Embryonic facial prominence (tissue), 1 donor: ENCODE data around the gene CERS5.

Source experiments
- DNase-seq: peaks from one replicate; pipeline ENCODE4 v3.0.0-alpha.2; 2016; ENCODE audit errors: extremely low spot score

CERS5 gene

GRCh38 chr12:50132505-50133135 lies 34.5 kb downstream of the CERS5 start:
- DNase-seq = no peak

- no peak for DNase-seq
Observed at GRCh38 chr12:50129290-50129689, 37.9 kb downstream of the CERS5 start.

GRCh38 chr12:50127546-50127945 lies 39.6 kb downstream of the CERS5 start:
- no peak for DNase-seq

- no peak for DNase-seq
Observed at GRCh38 chr12:50123203-50123602, 44.0 kb downstream of the CERS5 start.

- DNase-seq = no peak
Observed at GRCh38 chr12:50121641-50122040, 45.5 kb downstream of the CERS5 start.

GRCh38 chr12:50120953-50121352 lies 46.2 kb downstream of the CERS5 start:
- no peak for DNase-seq

- no peak for DNase-seq
Observed at GRCh38 chr12:50120521-50120920, 46.6 kb downstream of the CERS5 start.

GRCh38 chr12:50119387-50119786 lies 47.8 kb downstream of the CERS5 start:
- DNase-seq = no peak

GRCh38 chr12:50117057-50117622 lies 50.0 kb downstream of the CERS5 start:
- DNase-seq = no peak

GRCh38 chr12:50112456-50113218 lies 54.5 kb downstream of the CERS5 start:
- no peak for DNase-seq

- DNase-seq = peak; percentile 99
Observed at GRCh38 chr12:50111693-50112455, 55.3 kb downstream of the CERS5 start, which contains the start of gene COX14. Gene COX14 (plus strand): TSS chr12:50112236. CDS start chr12:50120044, 7,808 bp downstream.

GRCh38 chr12:50111395-50111692 lies 55.8 kb downstream of the CERS5 start:
- DNase-seq = no peak

- DNase-seq = no peak
Observed at GRCh38 chr12:50110762-50111351, 56.3 kb downstream of the CERS5 start.

GRCh38 chr12:50110127-50110761 lies 56.9 kb downstream of the CERS5 start:
- DNase-seq = no peak

- no peak for DNase-seq
Observed at GRCh38 chr12:50109319-50109718, 57.9 kb downstream of the CERS5 start.

GRCh38 chr12:50107416-50108268 lies 59.5 kb downstream of the CERS5 start:
- DNase-seq = no peak

- no peak for DNase-seq
Observed at GRCh38 chr12:50106907-50107306, 60.3 kb downstream of the CERS5 start.

- no peak for DNase-seq
Observed at GRCh38 chr12:50105913-50106450, 61.2 kb downstream of the CERS5 start.

GRCh38 chr12:50104417-50105366 lies 62.5 kb downstream of the CERS5 start:
- no peak for DNase-seq
